Umbilical cord (tissue), 2 donors: ENCODE results near the gene REELD1. TPM values are rescaled to one million over a fixed set of nuclear protein-coding genes. Genes with fewer than 3 reads are reported as not detected.

Experiments
- DNase-seq: peaks from one replicate; pipeline ENCODE4 v3.0.0-alpha.2; 2015; ENCODE audit warnings: low spot score
- total RNA-seq: library from RNA; depleted of rRNA; stranded (reverse); fragments of >200 nt; gene quantifications from one replicate; pipeline ENCODE4 v1.2.3, GENCODE V29; 2014; ENCODE audit warnings: low replicate concordance; ENCODE audit not compliant: insufficient read depth

REELD1 gene
- total RNA-seq, 1 donor from 2014 or later, result not detected

DNA sequence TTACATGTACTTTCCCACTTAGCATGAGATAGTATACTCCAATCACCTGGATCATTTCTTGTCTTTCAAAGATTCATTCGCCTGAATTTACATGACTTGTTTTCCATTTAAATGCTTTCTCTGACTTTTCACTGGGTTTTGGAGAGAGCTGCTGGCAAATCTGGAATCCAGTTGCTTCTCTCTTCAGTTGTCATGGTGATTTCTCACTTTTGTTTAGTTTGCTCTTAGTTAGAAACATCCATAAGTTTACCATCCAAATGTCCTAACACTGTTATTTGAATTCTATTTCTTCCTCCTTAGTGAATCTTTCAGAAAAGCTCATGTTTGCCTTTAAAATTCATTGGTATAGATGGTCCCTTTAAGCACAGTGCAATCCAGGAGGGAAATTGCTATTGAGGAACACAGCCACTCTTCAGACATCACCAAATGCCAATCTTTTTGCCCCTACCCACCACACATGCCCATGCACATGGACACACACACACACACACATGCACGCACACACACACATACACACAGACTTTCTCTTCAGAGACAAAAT, 51.7 kb downstream of the REELD1 start:
- DNase-seq, result no peak

DNA sequence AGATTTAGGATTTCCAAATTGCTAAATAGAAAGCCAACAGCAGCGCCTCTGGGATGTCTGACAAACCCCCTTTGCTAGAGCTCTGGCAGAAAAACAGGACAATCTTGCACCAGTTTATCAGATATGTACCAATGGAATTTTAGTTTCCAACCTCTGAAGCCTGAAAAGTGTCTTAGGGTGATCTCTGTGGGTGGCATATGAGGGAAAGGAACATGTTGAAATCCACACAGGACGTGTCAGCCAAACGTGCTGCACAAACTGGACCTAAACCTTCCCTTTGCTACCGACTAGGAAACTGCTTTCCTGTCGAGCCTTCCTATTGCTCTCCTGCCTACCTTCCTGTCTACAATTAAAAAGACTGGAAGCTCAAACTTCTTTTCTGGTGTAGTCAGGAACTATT, 53.5 kb downstream of the REELD1 start:
- DNase-seq, result no peak

GRCh38 chr4:146269228-146269653, 54.9 kb downstream of the REELD1 start:
- DNase-seq, result no peak

DNA sequence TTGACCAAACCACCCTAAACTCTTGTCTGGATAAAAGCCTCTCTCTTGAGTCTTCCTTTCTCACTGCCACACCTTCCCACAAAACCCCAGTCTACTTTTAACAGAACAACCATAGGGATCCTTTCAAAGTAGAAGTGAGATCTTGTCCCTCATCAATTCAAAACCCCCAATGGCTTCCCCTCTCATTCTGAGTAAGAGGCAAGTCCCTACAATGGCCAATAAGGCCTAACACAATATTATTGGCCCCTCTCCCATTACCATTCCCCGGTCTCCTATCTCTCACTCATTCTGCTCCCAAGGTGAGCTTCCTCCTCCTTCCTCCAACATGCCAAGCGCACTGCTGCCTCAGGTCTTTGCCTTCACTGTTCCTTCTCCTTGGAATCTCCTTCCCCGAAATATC, 57.1 kb downstream of the REELD1 start:
- DNase-seq, result no peak

DNA sequence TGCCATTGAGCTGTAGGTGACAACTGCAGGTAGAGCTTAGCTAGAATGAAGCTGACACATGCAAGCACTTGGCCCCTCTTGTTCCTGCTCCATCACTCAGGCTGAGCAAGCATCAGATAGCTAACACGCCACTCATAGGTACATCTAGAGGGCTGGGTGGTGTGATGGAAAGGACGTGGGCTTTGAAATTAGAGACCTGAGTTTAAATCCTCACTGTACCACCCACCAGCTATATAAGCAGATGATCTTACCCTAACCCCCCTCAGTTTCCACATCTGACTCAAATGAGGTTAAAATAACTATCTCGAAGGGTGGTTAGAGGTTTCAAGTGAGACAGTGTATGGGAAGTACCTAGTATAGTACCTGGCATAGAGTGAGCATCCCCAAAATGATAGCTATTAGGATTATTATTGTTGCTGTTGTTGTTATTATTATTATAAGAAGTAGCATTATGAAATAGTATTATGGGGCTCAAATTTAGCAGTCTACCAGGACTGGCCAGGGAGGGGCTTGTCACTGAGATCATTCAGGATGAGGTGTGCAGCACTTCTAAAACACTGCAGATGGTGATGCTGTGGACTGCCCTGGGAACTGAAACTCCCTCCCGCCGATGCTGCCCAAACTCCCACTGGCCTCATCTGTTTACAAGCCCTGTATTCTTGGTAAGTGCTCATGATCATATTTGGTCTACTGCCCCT, 59.0 kb downstream of the REELD1 start:
- DNase-seq, result no peak

GRCh38 chr4:146274774-146275173, 60.4 kb downstream of the REELD1 start:
- DNase-seq, result no peak

DNA sequence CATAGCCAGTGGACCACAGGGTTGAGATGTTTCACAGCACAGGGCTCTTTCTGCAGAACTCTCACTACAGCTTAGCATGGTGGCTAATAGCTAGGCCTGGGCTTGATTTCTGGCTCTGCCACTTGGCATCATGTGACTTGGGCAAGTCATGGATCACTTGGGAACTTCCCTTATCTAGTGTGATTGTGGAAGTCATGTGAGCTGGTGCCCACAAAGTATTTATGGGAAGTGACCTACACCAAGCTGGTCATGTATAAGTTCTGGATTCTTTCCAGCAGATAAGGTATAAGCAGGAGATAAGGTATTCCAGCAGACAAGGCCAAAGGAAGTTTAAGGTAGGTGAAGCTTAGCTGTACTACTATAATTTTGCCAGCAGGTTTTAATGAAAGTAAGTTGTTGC, 61.0 kb downstream of the REELD1 start:
- no peak for DNase-seq

- no peak for DNase-seq
Measured at GRCh38 chr4:146278986-146279385, 64.6 kb downstream of the REELD1 start.

Other genes starting within 250 kb of the REELD1 start
- 40.9 TPM for gene LSM6, start 38.8 kb upstream of the REELD1 start, total RNA-seq